HG03196 (cell line): ENCODE measurements around the gene FUT3.

Experiments
- ATAC-seq: cut with Tn5 transposase; IDR thresholded peaks from one replicate; pipeline ENCODE4 v1.9.1; 2021; ENCODE audit not compliant: unreplicated experiment

Gene FUT3

DNA sequence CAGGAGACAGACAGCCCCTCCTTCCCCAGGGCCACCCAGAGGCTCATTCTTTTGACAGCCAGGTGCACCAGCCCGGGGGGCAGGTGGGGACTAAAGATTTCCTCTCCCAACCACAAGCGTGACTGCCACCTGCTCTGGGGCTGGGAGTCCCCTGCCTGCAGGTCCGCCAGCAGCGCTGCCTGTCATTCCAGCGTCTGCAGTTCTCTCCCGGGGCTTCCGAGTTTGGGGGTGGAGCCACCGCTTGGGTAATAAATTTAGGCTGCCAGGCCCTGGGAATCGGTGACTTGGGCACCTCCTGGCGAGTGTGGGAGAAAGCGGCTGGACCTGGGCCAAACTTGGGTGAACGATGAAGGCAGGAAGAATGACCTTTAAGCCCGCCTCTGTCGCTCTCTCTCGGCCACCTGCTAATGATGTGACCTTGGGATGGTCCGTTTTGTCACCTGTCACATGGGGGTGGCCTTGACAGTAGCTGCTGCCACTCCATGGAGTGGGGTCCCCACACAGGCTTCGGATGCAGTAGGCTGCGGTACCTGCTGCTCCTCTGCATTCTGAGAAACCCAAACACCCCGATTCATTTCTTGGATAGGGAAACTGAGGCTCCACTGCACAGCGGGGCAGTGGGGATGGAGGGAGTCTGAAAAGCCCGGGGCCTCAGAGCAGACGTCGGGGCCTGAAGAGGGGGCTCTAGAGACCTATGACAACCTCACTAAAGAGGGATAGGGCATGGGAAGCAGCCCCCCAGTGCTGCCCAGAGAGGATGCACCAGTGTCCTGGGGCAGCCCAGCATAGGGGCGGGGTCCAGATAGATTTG lies 24.5 kb downstream of the FUT3 start:
- no peak for ATAC-seq

DNA sequence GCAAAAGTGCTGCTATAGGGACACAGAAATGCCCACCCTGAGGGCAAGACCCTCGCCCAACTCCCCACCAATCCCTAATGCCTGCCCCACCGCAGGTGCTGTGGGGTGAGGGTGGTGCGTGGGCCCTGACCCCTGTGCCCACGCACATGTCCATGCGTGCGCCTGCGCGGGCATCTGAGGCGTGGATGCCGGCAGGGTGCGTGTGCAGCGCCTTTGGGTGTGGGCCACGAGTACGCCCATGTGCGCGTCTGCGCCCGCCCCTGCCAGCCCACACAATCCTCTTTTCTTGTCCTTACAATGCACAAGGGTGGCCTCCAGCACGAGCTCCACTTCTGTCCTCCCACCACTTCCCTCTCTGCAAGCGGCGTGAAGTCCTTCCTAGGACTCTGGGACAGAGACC lies 26.1 kb downstream of the FUT3 start:
- ATAC-seq: no peak

DNA sequence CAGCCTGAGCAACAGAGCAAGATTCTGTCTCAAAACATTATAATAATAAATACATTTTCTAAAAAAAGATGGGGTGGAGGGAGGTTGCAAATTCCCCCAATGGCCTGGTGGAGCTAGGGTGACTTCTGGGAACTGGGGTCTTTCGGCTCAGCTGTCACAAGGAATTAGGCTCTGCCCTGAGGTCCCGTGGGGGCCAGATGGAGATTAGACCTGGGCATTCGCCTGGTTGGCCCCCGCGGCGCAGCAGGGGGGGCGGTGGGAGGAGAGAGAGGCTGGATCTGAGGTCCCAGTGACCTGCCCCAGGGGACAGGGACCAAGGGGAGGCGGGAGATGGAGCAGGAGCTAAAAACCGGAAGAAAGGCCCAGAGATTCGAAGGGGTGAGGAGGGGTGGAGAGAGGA lies 26.5 kb downstream of the FUT3 start:
- ATAC-seq: no peak

DNA sequence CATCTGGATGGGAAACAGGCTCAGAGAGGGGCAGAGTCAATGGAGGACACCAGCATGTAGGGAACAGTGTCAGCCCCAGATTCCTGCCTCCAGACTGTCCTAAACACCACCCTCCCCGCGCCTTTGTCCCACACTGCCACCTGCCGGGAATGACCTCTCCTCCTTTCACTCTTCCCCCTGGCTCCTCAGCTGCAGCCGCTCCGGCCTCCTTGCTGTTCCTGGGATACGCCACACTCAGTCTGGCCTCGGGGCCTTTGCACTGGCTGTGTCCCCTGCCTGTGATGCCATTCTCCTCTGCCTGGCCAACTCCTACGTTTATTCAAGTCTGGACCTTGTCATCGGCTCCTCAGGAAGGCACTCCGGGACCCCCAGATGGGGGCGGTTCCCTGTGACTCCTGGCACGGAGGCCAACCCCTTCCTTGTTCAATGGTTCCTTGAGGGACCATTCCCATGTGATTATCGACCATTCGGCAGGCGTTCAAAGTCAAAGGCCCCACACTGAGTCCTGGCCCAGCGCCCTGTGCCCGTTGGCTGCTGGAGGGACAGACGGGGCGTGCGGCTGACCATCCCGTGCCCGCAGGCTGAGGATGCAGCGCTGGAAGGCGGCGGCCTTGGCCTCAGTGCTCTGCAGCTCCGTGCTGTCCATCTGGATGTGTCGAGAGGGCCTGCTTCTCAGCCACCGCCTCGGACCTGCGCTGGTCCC lies 27.5 kb downstream of the FUT3 start:
- no peak for ATAC-seq

DNA sequence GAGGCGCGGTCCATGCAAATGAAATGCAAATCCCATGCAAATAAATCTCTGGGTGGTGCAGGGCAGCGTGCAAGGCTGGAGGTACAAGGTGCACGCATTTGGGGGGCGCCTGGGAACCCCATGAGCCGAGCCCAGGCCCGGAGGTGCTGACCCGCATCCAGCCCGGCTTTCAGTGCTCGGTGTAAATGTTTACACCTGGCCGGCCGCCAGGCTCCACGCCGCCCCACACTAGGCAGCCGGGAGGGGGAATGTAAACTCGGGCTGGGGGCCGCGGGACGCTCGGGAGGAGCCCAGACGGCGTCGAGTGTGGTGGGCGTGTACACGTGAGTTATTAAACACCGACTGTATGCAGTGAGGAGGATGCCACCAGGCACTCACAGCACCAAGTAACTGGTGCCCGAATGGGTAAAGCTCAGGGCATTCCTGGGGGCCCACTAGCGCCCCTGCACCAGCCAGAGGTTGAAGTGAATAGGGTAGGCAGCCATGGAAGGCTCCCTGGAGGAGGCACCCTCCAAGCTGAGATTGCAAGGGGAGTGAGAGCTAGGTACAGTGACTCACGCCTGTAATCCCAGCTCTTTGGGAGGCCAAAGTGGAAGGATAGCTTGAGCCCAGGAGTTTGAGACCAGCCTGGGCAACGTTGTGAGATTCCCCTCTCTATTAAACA lies 28.9 kb downstream of the FUT3 start:
- ATAC-seq: no peak

DNA sequence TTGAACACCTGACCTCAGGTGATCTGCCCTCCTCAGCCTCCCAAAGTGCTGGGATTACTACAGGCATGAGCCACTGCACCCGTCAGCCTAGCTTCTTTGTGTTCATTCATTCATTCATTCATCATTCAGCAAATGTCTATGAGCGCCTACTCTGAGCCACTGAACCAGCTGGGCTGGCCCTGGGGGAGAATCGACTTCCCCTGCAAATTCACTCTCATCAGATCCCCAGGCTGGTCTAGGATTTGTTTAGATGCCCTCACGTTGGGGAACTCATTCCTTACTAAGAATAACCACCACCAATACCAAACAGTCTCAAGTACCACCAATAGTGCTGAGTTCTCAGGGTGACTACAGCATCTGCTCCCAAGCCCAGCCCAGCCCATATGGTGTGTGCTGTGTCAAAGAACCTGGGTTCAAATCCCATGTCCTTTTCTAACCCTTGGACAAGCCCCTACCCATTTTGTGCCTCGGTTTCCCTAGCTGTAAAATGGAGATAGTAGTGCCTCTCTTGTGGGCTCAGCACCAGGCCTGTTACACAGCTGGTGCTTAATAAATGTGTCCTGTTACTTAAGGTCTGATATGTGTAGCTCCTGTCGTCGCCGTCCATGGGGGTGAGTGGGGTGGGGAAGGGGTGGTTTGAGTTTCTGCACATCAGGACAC lies 29.6 kb downstream of the FUT3 start:
- no peak for ATAC-seq

DNA sequence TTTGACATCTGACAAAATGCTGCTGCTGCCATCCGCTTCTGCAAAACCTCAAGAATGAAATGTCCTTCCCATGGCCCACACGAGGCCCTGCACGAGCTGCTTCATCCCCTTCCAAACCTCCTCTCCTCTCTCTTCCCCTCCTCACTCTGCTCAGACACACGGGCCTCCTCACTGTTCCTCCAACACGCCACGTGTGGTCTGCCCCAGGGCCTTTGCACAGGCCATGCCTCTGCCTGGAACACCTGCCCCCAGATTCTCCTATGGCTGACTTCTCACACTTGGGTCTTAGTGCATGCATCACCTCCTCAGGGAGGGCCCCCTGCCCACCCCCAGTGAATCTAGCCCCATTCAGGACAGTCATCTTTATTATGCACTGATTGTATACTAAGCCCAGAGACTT lies 30.5 kb downstream of the FUT3 start:
- ATAC-seq: no peak

DNA sequence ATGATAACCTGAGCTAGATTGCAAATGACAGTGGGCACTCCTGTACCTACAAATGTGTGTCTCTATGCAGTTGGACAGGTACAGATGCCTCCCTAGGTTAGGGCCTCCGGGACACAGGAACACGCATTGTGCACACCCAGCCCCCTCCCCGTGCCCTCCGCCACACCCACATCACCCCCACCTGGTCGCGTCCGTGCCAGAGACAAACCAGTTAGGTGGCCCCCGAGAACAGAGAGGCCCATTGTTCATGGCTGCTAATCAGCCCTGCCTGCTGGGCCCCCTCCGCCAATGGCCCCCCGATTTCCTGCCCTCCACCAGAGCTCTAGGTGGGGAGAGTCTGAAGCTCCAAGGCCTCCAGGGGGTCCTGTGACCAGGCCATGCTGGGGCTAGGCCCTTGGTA lies 32.7 kb downstream of the FUT3 start:
- no peak for ATAC-seq

DNA sequence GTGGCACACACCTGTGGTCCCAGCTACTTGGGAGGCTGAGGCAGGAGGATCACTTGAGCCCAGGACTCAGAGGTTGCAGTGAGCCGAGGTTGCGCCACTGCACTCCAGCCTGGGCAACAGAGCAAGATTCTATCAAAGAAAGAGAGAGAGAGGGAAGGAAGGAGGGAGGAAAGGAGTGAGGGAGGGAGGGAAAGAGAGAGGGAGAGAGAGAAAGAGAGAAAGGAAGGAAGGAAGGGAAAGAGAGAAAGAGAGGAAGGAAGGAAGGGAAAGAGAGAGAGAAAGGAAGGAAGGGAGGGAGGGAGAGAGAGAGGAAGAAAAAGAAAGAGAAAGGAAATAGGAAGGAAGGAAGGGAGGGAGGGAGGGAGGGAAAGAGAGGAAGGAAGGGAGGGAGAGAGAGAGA lies 34.0 kb downstream of the FUT3 start:
- no peak for ATAC-seq

DNA sequence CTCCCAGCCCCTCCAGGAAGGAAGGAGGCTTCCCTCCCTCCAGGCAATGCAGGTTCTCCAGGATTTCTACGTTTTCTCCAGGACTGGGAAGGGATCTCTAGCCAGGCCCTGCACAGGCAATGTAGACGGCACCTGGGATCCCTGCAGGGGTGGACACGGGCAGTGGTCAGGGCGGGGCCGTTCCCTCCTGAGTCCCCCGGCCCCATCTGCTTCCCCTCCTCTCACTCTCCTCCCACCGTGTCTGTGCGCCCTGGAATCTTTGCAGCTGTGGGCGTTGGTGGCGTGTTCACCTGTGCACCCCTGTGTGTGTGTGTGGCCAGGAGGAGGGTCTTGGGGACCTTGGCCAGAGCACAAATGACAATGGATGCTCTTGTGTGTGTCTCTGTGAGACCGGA lies 36.4 kb downstream of the FUT3 start:
- ATAC-seq: no peak

DNA sequence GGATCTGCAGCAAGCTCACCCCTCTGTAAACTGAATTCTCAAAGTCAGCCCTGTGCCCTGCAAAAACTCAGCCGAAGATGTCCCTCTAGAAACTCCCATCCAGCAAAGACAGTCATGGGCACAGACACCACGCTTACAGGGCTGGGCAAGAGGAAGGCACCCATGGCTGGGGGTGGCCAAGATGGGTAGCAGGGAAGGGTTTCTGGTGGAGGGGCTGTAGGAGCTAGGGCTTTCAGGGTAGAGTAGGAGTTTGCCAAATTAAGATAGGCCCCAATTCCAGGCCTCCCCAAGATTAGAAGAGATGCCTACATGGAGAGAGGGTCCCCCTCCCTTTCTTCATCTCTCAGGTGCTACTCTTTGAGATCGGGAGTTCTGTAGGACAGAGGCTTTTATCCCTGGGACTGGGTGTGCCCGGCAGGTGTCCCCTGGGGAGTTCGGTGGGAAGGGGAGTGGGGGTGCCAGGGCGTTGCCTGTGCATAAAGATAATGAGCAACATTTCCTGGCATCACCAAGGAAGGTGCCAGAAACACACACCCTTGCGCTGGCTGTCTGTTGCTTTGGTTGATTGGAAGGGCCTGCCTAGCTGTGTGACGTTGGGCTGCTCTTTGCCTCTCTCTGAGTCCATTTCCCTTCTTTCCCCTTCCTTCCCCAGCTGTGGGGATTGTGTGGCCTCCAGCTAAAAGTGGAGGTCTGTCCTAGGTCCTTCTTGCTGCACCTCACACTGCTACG lies 37.0 kb downstream of the FUT3 start:
- no peak for ATAC-seq

DNA sequence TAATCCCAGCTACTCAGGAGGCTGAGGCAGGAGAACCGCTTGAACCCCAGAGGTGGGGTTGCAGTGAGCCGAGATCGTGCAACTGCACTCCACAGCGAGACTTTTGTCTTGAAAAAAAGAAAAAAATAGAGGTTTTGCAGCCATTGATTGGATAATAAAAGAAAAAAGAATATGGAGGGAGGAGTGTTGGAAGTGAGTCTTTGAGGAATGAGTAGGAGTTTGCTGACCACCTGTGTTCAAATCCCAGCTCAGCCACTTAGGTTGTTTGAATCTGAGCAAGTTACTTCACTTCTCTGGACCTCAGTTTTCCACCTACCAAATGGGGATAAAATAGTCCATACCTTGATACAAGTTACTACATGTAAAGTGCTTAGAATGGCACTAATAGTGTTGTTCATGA lies 40.1 kb downstream of the FUT3 start:
- ATAC-seq: no peak

DNA sequence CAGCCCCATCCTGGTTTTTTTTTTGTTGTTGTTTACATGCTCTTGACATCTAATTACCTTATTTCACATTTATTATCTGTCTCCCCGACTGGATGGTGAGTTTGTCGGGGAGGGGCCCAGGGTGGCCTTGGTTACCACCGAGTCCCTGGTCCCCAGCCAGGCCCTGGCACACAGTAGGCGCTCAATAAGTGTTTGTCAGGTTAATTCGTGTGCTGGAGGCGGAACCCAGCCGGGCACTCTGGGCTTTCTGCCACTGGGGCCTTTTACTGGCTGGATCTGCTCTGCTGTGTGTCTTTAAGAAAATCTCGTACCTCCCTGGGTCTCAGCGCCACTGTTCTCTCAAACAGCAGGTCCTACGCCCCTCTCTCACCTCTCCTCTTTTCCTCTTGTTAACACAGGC lies 41.8 kb downstream of the FUT3 start:
- ATAC-seq: no peak

DNA sequence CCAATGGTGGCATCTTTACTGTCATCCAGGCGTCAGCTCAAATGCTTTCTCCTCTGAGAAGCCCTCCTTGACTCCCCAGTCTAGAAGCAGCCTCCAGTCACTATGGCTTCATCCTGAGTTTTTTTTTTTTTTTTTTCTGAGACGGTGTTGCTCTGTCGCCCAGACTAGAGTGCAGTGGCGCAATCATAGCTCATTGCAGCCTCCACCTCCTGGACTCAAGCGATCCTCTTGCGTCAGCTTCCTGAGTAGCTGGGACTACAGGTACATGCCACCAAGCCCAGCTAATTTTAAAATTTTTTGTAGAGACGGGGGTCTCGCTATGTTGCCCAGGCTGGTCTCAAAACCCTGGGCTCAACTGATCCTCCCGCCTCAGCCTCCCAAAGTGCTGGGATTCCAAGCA lies 42.2 kb downstream of the FUT3 start:
- ATAC-seq: no peak

DNA sequence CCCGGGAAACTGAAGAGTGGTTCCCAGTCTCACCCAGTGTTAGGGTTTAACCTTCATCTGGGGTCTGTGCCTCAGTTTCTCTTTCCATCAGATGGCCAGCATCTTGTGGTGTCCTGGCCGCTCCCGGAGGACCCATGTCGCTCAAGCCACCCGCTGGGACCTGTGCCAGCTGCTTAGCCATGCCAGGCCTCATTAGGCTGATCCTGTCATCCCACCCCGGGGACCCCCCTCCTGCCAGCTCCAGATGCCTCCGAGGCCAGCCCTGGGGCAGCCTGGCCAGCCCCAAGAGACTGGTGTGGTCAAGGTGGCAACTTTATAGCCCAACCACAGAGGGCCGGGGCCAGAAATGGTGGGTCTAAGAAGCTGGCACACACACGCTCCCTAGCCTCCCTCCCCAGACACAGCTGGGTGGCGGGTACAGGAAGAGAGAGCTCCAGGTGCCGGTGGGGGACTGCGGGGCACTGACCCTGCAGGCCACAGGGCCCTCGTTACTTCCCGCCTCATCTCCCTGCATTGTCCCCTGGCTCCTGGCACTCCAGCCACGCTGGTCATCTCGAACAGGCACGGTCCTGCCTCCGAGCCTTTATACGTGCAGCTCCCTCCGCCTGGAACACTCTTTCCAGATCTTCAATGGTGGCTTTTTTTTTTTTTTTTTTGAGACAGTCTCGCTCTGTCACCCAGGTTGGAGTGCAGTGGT lies 43.0 kb downstream of the FUT3 start:
- no peak for ATAC-seq

DNA sequence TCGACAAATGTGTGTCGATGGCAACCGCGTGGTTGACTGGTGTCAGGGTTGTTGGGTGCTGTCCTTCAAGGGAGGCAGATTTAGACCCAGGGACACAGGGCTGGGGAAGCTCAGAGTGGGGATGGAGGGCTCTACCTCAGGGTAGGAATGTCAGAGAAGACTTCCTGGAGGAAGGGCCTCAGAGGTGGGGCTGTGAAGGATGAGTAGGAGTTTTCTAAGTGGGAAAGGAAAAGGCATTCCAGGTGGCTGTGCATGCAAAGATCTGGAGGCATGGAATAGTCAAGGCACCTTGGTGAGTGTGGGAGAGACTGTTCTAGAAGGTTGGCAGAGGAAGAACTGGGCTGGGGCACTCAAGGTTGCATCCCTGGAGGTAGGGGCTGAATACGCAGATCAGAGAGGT lies 44.3 kb downstream of the FUT3 start:
- no peak for ATAC-seq

DNA sequence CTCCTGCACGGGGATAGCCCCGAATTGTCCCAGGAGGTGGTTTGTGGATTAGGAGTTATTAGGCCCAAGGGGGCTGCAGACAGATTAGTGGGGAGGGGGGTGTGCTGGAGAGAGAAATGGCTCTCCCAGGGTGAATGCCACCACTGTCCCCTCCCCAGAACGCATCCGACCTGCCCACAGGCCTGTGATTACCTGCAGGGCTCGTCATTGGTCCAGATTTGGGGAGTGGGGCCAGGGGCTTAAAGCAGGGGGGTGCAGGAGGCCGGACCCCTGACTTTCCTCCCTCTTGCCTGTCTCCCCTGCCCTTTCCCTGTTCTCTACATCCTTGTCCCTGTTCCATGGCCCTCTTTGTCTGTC lies 45.1 kb downstream of the FUT3 start:
- ATAC-seq: no peak

DNA sequence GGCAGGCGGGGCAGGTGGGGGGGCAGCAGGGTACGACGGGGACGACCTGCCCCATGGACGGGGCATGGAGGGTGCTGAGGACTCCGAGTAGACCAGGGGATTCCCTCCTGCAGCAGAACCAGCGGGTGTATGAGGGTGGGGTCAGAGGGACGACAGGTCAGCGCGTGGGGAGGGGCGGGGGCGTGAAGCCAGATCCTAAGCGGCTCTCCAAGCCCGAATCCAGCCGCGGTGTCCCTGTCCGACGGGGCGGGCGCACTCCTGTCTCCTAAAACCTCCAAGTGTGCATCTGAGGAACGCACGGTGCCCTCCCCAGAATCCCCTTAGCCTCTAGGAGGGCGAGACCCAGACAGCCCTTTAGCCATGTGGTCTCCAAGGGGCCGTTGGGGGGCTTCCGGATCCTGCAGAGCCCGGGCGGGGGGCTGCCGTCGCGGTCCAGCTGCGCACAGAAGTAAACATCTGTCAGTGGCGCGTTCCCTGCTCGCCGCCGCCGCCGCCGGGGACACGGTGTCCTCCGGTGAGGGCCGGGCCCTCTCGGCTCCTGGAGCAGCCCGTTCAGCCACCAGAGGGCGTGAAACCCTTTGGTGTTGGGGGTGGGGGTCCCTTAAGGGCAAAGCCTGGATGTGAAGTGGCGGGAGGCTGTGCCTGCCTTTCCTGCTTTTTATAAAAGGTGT lies 45.7 kb downstream of the FUT3 start:
- no peak for ATAC-seq

DNA sequence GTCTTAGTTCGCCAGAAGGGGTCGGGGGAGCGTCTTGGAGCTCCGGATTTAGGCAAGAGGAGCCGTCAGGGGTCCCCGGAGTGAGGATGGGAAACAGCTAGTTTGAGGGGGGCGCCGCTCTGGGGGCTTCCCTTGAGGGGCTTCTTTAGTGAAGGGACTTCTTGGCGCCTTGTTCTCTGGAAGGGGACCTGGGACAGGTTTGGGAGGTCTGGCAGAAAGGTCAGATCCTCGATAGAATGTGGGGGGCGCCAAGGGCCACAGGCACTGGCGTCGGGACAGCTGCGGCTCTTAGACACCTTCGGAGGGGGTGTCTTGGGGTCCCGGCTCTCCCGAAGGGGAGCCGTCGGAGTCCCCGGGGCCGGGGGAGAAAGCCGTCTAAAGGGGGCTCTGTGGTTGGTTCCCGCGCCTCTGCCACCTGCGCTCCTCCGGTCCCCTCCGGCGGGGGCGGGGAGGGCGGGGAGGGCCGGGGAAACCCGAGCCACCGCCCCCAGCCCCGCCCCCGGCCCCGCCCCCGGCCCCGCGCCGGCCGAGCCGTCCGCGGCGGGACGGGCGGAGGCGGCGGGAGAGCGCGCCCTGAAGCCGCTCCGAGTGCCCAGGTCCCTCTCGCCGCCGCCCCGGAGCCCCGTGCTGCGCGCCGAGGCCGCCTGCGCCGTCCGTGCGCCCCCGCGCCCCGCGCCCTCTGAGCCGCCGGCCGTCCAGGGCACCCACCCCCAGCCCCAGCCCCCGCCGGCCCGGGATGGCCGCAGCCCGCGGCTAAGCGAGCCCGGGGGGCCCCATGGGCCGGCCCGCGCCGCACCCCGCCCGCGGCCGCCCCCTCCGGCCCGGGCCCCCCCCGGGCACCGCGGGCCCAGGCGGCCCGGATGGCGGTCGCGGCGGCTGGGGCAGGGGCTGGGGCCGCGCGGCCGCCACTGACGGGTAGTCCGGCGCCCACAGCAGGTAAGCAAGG lies 46.5 kb downstream of the FUT3 start, which contains the start of gene NRTN:
Gene NRTN (plus strand): TSS at position 552 of the 946 bp plus-strand sequence. CDS start 19,099 bp downstream, outside the sequence.
- ATAC-seq: no peak
